HepG2 (cell line): Measurements from ENCODE around the gene GPR176. TPM values are rescaled to one million over a fixed set of nuclear protein-coding genes. Genes with fewer than 3 reads are reported as not detected.

Experiments
- ARNT2 ChIP-seq: sonication (generic); formaldehyde crosslinking; IDR thresholded peaks from 2 replicates; pipeline ENCODE4 v1.8.0; 2022; ENCODE audit warnings: mild to moderate bottlenecking, low read depth, missing genetic modification reagents, moderate library complexity
- ATF6 ChIP-seq: sonication (generic); formaldehyde crosslinking; conservative IDR thresholded peaks from 2 replicates; pipeline ENCODE4 v1.4.0; 2020; ENCODE audit warnings: missing genetic modification reagents
- CHD4 ChIP-seq: fragments of 200-600 bp; sonication (generic); IDR thresholded peaks from 2 replicates; pipeline ENCODE4 v1.7.0; 2017; ENCODE audit warnings: mild to moderate bottlenecking, low read length, borderline replicate concordance
- CREM ChIP-seq, 2 experiments: sonication (generic) in 1 of 2; formaldehyde crosslinking in 1 of 2; IDR thresholded peaks; 2 replicates each; pipeline versions ENCODE4 v1.4.0 to v1.6.1; 2016 to 2020; ENCODE audit warnings: antibody characterized with exemption in 1 of 2, mild to moderate bottlenecking in 1 of 2, missing genetic modification reagents in 1 of 2
- ELF1 ChIP-seq: sonication (generic); formaldehyde crosslinking; IDR thresholded peaks from 2 replicates; pipeline ENCODE4 v1.4.0; 2020; ENCODE audit warnings: missing genetic modification reagents
- FOXM1 ChIP-seq: sonication (generic); formaldehyde crosslinking; IDR thresholded peaks from 2 replicates; pipeline ENCODE4 v1.5.0; 2020; ENCODE audit warnings: missing genetic modification reagents
- GLMP ChIP-seq: sonication (generic); formaldehyde crosslinking; IDR thresholded peaks from 2 replicates; pipeline ENCODE4 v1.9.0; 2021; ENCODE audit warnings: missing genetic modification reagents, mild to moderate bottlenecking, borderline replicate concordance
- HCFC1 ChIP-seq: fragments of 150-350 bp; IDR thresholded peaks from 2 replicates; pipeline ENCODE4 v1.6.1; 2014; ENCODE audit warnings: low read depth, low read length
- HMG20A ChIP-seq: IDR thresholded peaks from 2 replicates; pipeline ENCODE4 v1.6.1; 2016; ENCODE audit warnings: borderline replicate concordance
- HOMEZ ChIP-seq: IDR thresholded peaks from 2 replicates; pipeline ENCODE4 v1.6.1; 2016; ENCODE audit warnings: low read depth
- HOXA5 ChIP-seq: sonication (generic); formaldehyde crosslinking; IDR thresholded peaks from 2 replicates; pipeline ENCODE4 v1.4.0; 2020; ENCODE audit warnings: missing genetic modification reagents
- ISX ChIP-seq: sonication (generic); formaldehyde crosslinking; conservative IDR thresholded peaks from 2 replicates; pipeline ENCODE4 v1.5.0; 2020; ENCODE audit warnings: missing genetic modification reagents
- KAT8 ChIP-seq: IDR thresholded peaks from 2 replicates; pipeline ENCODE4 v1.6.1; 2016; ENCODE audit warnings: missing genetic modification reagents, missing compliant biosample characterization
- KLF13 ChIP-seq: sonication (generic); formaldehyde crosslinking; IDR thresholded peaks from 2 replicates; pipeline ENCODE4 v1.4.0; 2020; ENCODE audit warnings: mild to moderate bottlenecking, missing genetic modification reagents
- KLF9 ChIP-seq: IDR thresholded peaks from 2 replicates; pipeline ENCODE4 v1.6.1; 2016; ENCODE audit warnings: low read depth
- NR1H2 ChIP-seq: sonication (generic); formaldehyde crosslinking; IDR thresholded peaks from 2 replicates; pipeline ENCODE4 v1.8.1; 2022; ENCODE audit warnings: low read depth, missing genetic modification reagents, borderline replicate concordance
- RORA ChIP-seq: sonication (generic); formaldehyde crosslinking; IDR thresholded peaks from 2 replicates; pipeline ENCODE4 v1.5.0; 2020; ENCODE audit warnings: mild to moderate bottlenecking, missing genetic modification reagents, moderate library complexity
- SSRP1 ChIP-seq: IDR thresholded peaks from 2 replicates; pipeline ENCODE4 v1.6.1; 2016; ENCODE audit warnings: control low read depth
- SUZ12 ChIP-seq: fragments of 150-350 bp; IDR thresholded peaks from 2 replicates; pipeline ENCODE4 v1.6.1; 2014; ENCODE audit warnings: low read depth, low read length
- TBX3 ChIP-seq: fragments of 450-650 bp; IDR thresholded peaks from 2 replicates; pipeline ENCODE4 v1.6.1; 2017; ENCODE audit warnings: antibody characterized with exemption, mild to moderate bottlenecking, inconsistent platforms, borderline replicate concordance
- YEATS2 ChIP-seq: sonication (generic); formaldehyde crosslinking; IDR thresholded peaks from 2 replicates; pipeline ENCODE4 v1.4.0; 2020; ENCODE audit warnings: missing genetic modification reagents, borderline replicate concordance
- ZBTB2 ChIP-seq: sonication (generic); formaldehyde crosslinking; IDR thresholded peaks from 2 replicates; pipeline ENCODE4 v1.8.0; 2022; ENCODE audit warnings: low read depth, missing genetic modification reagents
- ZBTB21 ChIP-seq: sonication (generic); formaldehyde crosslinking; IDR thresholded peaks from 2 replicates; pipeline ENCODE4 v1.4.0; 2020; ENCODE audit warnings: missing genetic modification reagents
- ZNF30 ChIP-seq: sonication (generic); formaldehyde crosslinking; IDR thresholded peaks from 2 replicates; pipeline ENCODE4 v1.5.0; 2020; ENCODE audit warnings: mild to moderate bottlenecking, missing genetic modification reagents
- ZNF383 ChIP-seq: sonication (generic); formaldehyde crosslinking; IDR thresholded peaks from 2 replicates; pipeline ENCODE4 v1.4.0; 2020; ENCODE audit warnings: missing genetic modification reagents, mild to moderate bottlenecking, borderline replicate concordance
- ZNF678 ChIP-seq: sonication (generic); formaldehyde crosslinking; IDR thresholded peaks from 2 replicates; pipeline ENCODE4 v1.4.0; 2020; ENCODE audit warnings: mild to moderate bottlenecking, missing genetic modification reagents
- ZNF784 ChIP-seq: sonication (generic); formaldehyde crosslinking; IDR thresholded peaks from 2 replicates; pipeline ENCODE4 v1.5.1; 2020; ENCODE audit warnings: missing genetic modification reagents, mild to moderate bottlenecking, borderline replicate concordance
- polyA plus RNA-seq, 8 experiments: library from polyadenylated mRNA; depleted of rRNA in 3 of 8; stranded (reverse) in 7 of 8; unstranded in 1 of 8; fragments of >200 nt; fragmentation: Illumina TruSeq in 4 of 8; extraction: Trizol in 4 of 8; gene quantifications; 2 replicates each; pipeline versions ENCODE4 v1.2.1 to v1.2.3, GENCODE V29; 2011 to 2016; ENCODE audit warnings: low read depth in 4 of 8, missing spikeins in 1 of 8, mixed read lengths in 1 of 8; ENCODE audit not compliant: insufficient read depth in 1 of 8
- total RNA-seq, 5 experiments: library from RNA; depleted of rRNA; stranded (reverse); fragments of >200 nt; fragmentation: Illumina TruSeq; extraction: Trizol; gene quantifications; 2 replicates each; pipeline ENCODE4 v1.2.3, GENCODE V29; 2016; ENCODE audit warnings: low read depth in 1 of 5

GPR176 gene
- total and polyA plus RNA-seq, 2 of the 13 experiments (the other 11 are each of a cell fraction or from before 2014, with no cell fraction given): 0.11 to 0.20 TPM

GRCh38 chr15:39787479-39787878 is 132.6 kb downstream of the GPR176 start (continued):
- TF ChIP-seq RORA (CRISPR knock-in tag): no peak
- TF ChIP-seq ATF6 (CRISPR knock-in tag): no peak
- peak; percentile 28; the same call in 1 of the 2 replicates for TF ChIP-seq HMG20A (CRISPR knock-in tag)
- TF ChIP-seq ARNT2 (CRISPR knock-in tag): no peak
- no peak for TF ChIP-seq ZNF30 (CRISPR knock-in tag)
- peak; percentile 61; the same call in 1 of the 2 replicates for TF ChIP-seq HOMEZ (CRISPR knock-in tag)
- TF ChIP-seq ISX (CRISPR knock-in tag): no peak
- TF ChIP-seq KLF13: no peak
- no peak for TF ChIP-seq SSRP1 (CRISPR knock-in tag)
- no peak for TF ChIP-seq HCFC1
- no peak for TF ChIP-seq ZNF383 (CRISPR knock-in tag)
- TF ChIP-seq SUZ12: no peak
- TF ChIP-seq KAT8 (CRISPR knock-in tag): peak; percentile 56; the same call in 1 of the 2 replicates
- no peak for TF ChIP-seq CREM (IDR thresholded peaks at IDR 0.05)
- TF ChIP-seq CREM (CRISPR knock-in tag; IDR thresholded peaks at IDR 0.05): no peak
- no peak for TF ChIP-seq ZNF784 (CRISPR knock-in tag)
- no peak for TF ChIP-seq CHD4
- TF ChIP-seq ZBTB2 (CRISPR knock-in tag): no peak
- TF ChIP-seq TBX3: no peak
- no peak for TF ChIP-seq ZBTB21 (CRISPR knock-in tag)
- TF ChIP-seq GLMP (CRISPR knock-in tag): no peak
- TF ChIP-seq ELF1: no peak
- no peak for TF ChIP-seq ZNF678
- no peak for TF ChIP-seq KLF9 (CRISPR knock-in tag)
- no peak for TF ChIP-seq FOXM1 (CRISPR knock-in tag)
- TF ChIP-seq YEATS2 (CRISPR knock-in tag): peak; percentile 54; the same call in 1 of the 2 replicates
- no peak for TF ChIP-seq NR1H2 (CRISPR knock-in tag)
- no peak for TF ChIP-seq HOXA5 (CRISPR knock-in tag)
